Spleen (tissue), 11 donors: ENCODE results near the gene ARMH2. TPM values are rescaled to one million over a fixed set of nuclear protein-coding genes. Genes with fewer than 3 reads are reported as not detected.

Experiments used
- DNase-seq: peaks from one replicate; pipeline ENCODE4 v3.0.0-alpha.2; 2020
- H3K27ac ChIP-seq, 8 donors: fragments of 200-600 bp; sonication (generic) in 7 of 8; 1 replicate in 4 of 8; 2 replicates in 4 of 8; pipeline versions ENCODE4 v1.5.0 to v1.8.0; 2016 to 2021; ENCODE audit warnings: inconsistent platforms in 4 of 8, mild to moderate bottlenecking in 4 of 8, moderate library complexity in 1 of 8
- H3K27me3 ChIP-seq, 7 donors: fragments of 200-600 bp; sonication (generic) in 6 of 7; replicated peaks in 1 of 7; 1 replicate in 4 of 7; 2 replicates in 3 of 7; pipeline versions ENCODE4 v1.5.0 to v1.8.0; 2016 to 2021; ENCODE audit warnings: inconsistent platforms in 3 of 7, mild to moderate bottlenecking in 1 of 7
- H3K36me3 ChIP-seq, 6 donors: fragments of 200-600 bp; sonication (generic) in 5 of 6; 1 replicate in 4 of 6; 2 replicates in 2 of 6; pipeline versions ENCODE4 v1.5.0 to v1.8.0; 2016 to 2021; ENCODE audit warnings: inconsistent platforms in 2 of 6
- H3K4me1 ChIP-seq, 6 donors: fragments of 200-600 bp; sonication (generic) in 5 of 6; 1 replicate in 3 of 6; 2 replicates in 3 of 6; pipeline versions ENCODE4 v1.5.0 to v1.8.0; 2016 to 2021; ENCODE audit warnings: inconsistent platforms in 3 of 6
- H3K4me3 ChIP-seq, 8 donors: fragments of 200-600 bp; sonication (generic) in 7 of 8; 1 replicate in 4 of 8; 2 replicates in 4 of 8; pipeline versions ENCODE4 v1.5.0 to v1.8.0; 2016 to 2021; ENCODE audit warnings: inconsistent platforms in 4 of 8, mild to moderate bottlenecking in 4 of 8, moderate library complexity in 2 of 8
- H3K9me3 ChIP-seq, 8 donors: fragments of 200-600 bp; sonication (generic) in 7 of 8; 1 replicate in 4 of 8; 2 replicates in 4 of 8; pipeline versions ENCODE4 v1.5.0 to v1.8.0; 2016 to 2021; ENCODE audit warnings: inconsistent platforms in 4 of 8
- CTCF ChIP-seq, 11 experiments: fragments of 200-600 bp in 7 of 11; fragments of 450-650 bp in 4 of 11; sonication (generic) in 4 of 11; IDR thresholded peaks in 8 of 11; conservative IDR thresholded peaks in 3 of 11; 1 replicate in 7 of 11; 2 replicates in 4 of 11; pipeline versions ENCODE4 v1.4.0 to v1.8.0; 2016 to 2021; ENCODE audit warnings: antibody characterized with exemption in 11 of 11, inconsistent platforms in 4 of 11, mild to moderate bottlenecking in 1 of 11
- POLR2A ChIP-seq, 3 donors: fragments of 450-650 bp; IDR thresholded peaks; one replicate each; pipeline ENCODE4 v1.5.1; 2017; ENCODE audit warnings: antibody characterized with exemption in 3 of 3, mild to moderate bottlenecking in 1 of 3
- POLR2AphosphoS5 ChIP-seq, 3 donors: sonication (generic); formaldehyde crosslinking; IDR thresholded peaks; one replicate each; pipeline ENCODE4 v1.5.1; 2017; ENCODE audit warnings: antibody characterized with exemption in 3 of 3
- WGBS, 5 donors: extraction: QIAGEN DNeasy Blood & Tissue Kit in 3 of 5; methylation state at CpG; one replicate each; pipeline versions ENCODE4 v1.1.5 to v1.1.7; 2013 to 2018; 5-methylcytosine and 5-hydroxymethylcytosine counted together
- intact Hi-C: fragments of 100-400 bp; cut with DNase I; formaldehyde crosslinking; loops from one replicate; pipeline ENCODE4 v1.15.0; 2023; ENCODE audit warnings: low total_unique reads
- polyA plus RNA-seq, 3 donors: library from polyadenylated mRNA; stranded (reverse); fragments of 200-250 nt; gene quantifications; one replicate each; pipeline ENCODE4 v1.2.1, GENCODE V29; 2013
- total RNA-seq, 7 donors: library from RNA; depleted of rRNA in 3 of 7; stranded (reverse); fragments of >200 nt in 3 of 7; fragmentation: NEBNext Ultra II Directional in 4 of 7; extraction: Animal tissue kit (Norgen Biotek cat#: 25700) in 4 of 7; gene quantifications; one replicate each; pipeline versions ENCODE4 v1.1.0 to v1.2.1, GENCODE V29; 2016 to 2021
- donor health status: healthy with polysubstance abuse.
- donor health status: DM: no; HTN: no; CAD: no; lungs with moderate emphysema.
- donor health status: DM: no; HTN: no; CAD: no.
- donor health status: Bipolar disorder and iron deficiency.
- donor health status: healthy.
- donor health status: DM: no; HTN: no; CAD: no.
- donor health status: DM: yes; HTN: yes; CAD: no.

ARMH2 gene
- total and polyA plus RNA-seq, 10 donors, result 0.35 to 3.0 (median 1.2) TPM; not detected in 4

- WGBS, 5 donors, result 56 to 73% (median 70%) methylated on average over 3 of the region's 3 CpGs
- Histone ChIP-seq H3K4me1 (peaks cover 0 to 8% (median 1%) of the 10 kb centered on the region in 6 donors), H3K36me3 (no peaks in the 10 kb centered on the region), H3K27ac (no peak overlapping the region), H3K27me3 (no peaks in the 10 kb centered on the region), H3K9me3 (no peaks in the 10 kb centered on the region), H3K4me3 (no peak overlapping the region)
- no peak for DNase-seq
- no peak for TF ChIP-seq POLR2A (IDR thresholded peaks at IDR 0.05)
- no peak for TF ChIP-seq POLR2AphosphoS5 (IDR thresholded peaks at IDR 0.05)
- no peak for TF ChIP-seq CTCF (IDR thresholded peaks at IDR 0.05 in 8 of 11, conservative IDR thresholded peaks at IDR 0.05 in 3 of 11)
- intact Hi-C loops, result no loop called here
Measured at GRCh38 chr6:24763578-24763977, 35.1 kb downstream of the ARMH2 start.

- intact Hi-C loops, result no loop called here
- no peak overlapping the region for H3K27ac ChIP-seq
- TF ChIP-seq POLR2AphosphoS5 (IDR thresholded peaks at IDR 0.05) (no peak), POLR2A (IDR thresholded peaks at IDR 0.05) (no peak), CTCF (IDR thresholded peaks at IDR 0.05 in 8 of 11, conservative IDR thresholded peaks at IDR 0.05 in 3 of 11) (no peak)
- H3K9me3 ChIP-seq, result no peaks in the 10 kb centered on the region
- no peaks in the 10 kb centered on the region for H3K27me3 ChIP-seq
- DNase-seq, result no peak
- H3K36me3 ChIP-seq, result no peaks in the 10 kb centered on the region
- H3K4me3 ChIP-seq, result no peak overlapping the region
- peaks cover 0 to 9% (median under 1%) of the 10 kb centered on the region in 6 donors for H3K4me1 ChIP-seq
Measured at GRCh38 chr6:24761851-24762250, 36.9 kb downstream of the ARMH2 start.

DNA sequence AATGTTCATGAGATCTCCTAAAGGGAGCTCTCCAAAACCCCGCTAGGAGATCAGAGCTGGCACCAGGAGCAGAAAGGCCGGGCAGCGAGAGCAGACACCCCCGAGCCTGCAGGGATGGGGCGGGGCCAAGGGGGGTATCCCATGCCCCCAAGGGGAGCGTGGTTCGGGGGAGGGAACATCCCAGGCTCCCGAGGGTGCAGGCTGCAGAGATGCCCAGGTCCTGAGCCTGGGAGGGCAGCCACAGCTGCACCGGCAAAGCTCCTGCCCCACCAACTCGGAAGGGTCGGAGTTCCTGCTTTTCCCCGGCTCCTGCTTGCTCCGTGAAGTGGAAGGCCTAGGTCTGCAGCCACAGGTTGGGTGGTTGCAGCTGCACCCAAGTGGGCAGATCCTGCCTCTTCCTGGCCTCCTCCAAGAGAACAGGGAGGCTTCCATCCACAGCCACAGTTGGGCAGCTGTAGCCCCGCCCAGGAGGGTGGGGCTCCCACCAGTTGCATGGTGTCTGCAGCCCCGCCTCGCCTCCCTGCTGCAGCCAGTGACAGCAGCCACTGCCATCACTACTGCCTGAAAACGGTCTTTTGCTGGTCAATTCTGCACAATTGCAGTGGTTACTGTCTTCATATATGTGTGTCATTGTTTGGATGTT is 37.4 kb downstream of the ARMH2 start:
- Histone ChIP-seq H3K4me1 (peaks cover 0 to 4% (median 0%) of the 10 kb centered on the region in 6 donors), H3K4me3 (no peak overlapping the region), H3K27ac (no peak overlapping the region), H3K9me3 (no peaks in the 10 kb centered on the region), H3K27me3 (no peaks in the 10 kb centered on the region), H3K36me3 (no peaks in the 10 kb centered on the region)
- WGBS, 5 donors, result 89 to 95% (median 90%) methylated on average over 11 to 17 of the region's 17 CpGs
- intact Hi-C loops, result no loop called here
- DNase-seq, result no peak
- TF ChIP-seq CTCF (IDR thresholded peaks at IDR 0.05 in 8 of 11, conservative IDR thresholded peaks at IDR 0.05 in 3 of 11) (no peak), POLR2A (IDR thresholded peaks at IDR 0.05) (no peak), POLR2AphosphoS5 (IDR thresholded peaks at IDR 0.05) (no peak)

DNA sequence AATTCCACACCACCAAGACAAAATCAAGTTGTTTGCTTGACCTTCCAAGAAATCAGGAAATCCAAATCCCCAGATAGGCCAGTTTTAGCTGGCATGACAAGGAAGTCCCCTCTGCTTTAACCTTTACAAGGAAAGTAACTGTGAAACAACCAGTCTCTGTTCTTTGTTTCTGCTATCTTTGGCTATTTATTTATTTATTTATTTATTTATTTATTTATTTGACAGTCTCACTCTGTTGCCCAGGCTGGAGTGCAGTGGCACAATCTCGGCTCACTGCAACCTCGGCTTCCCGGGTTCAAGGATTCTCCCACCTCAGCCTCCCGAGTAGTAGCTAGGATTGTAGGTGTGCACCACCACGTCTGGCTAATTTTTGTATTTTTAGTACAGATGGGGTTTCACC is 38.5 kb downstream of the ARMH2 start:
- 89 to 95% (median 93%) methylated on average over 5 of the region's 5 CpGs for WGBS, 5 donors
- H3K4me1 ChIP-seq, result peaks cover 0 to 4% (median 0%) of the 10 kb centered on the region in 6 donors
- no peak overlapping the region for H3K27ac ChIP-seq
- intact Hi-C loops, result no loop called here
- no peaks in the 10 kb centered on the region for H3K9me3 ChIP-seq
- DNase-seq, result no peak
- no peaks in the 10 kb centered on the region for H3K36me3 ChIP-seq
- no peaks in the 10 kb centered on the region for H3K27me3 ChIP-seq
- TF ChIP-seq POLR2A (IDR thresholded peaks at IDR 0.05) (no peak), POLR2AphosphoS5 (IDR thresholded peaks at IDR 0.05) (no peak), CTCF (IDR thresholded peaks at IDR 0.05 in 8 of 11, conservative IDR thresholded peaks at IDR 0.05 in 3 of 11) (no peak)
- no peak overlapping the region for H3K4me3 ChIP-seq
